Right lobe of liver (tissue), 6 donors: Measurements from ENCODE around the gene GPHA2. TPM values are rescaled to one million over a fixed set of nuclear protein-coding genes. Genes with fewer than 3 reads are reported as not detected.
A peak's percentile ranks its signal among the peaks of the same experiment; 100 is the strongest.

Experiments used
- ATAC-seq, 4 donors: fragments of 200-7000 bp; cut with Tn5 transposase; one replicate each; pipeline ENCODE4 v1.9.1; 2020; ENCODE audit warnings: mild to moderate bottlenecking in 4 of 4, moderate library complexity in 4 of 4
- DNase-seq, 3 donors: peaks; one replicate each; pipeline ENCODE4 v3.0.0-alpha.2; 2020
- H3K27ac ChIP-seq, 3 donors: fragments of 200-600 bp; one replicate each; pipeline ENCODE4 v1.8.0; 2022
- H3K27me3 ChIP-seq, 2 donors: fragments of 200-600 bp; one replicate each; pipeline ENCODE4 v1.8.0; 2022
- H3K36me3 ChIP-seq, 4 donors: fragments of 200-600 bp; sonication (generic) in 1 of 4; one replicate each; pipeline versions ENCODE4 v1.5.1 to v1.8.0; 2017 to 2022; ENCODE audit warnings: control low read depth in 1 of 4
- H3K4me1 ChIP-seq, 4 donors: fragments of 200-600 bp; sonication (generic) in 1 of 4; one replicate each; pipeline versions ENCODE4 v1.5.1 to v1.8.0; 2017 to 2022; ENCODE audit warnings: control low read depth in 1 of 4
- H3K4me3 ChIP-seq, 3 donors: fragments of 200-600 bp; one replicate each; pipeline ENCODE4 v1.8.0; 2022
- H3K9me3 ChIP-seq, 4 donors: fragments of 200-600 bp; sonication (generic) in 1 of 4; one replicate each; pipeline versions ENCODE4 v1.5.1 to v1.8.0; 2017 to 2022; ENCODE audit warnings: control low read depth in 1 of 4
- POLR2A ChIP-seq: fragments of 450-650 bp; IDR thresholded peaks from one replicate; pipeline ENCODE4 v1.6.1; 2017; ENCODE audit warnings: antibody characterized with exemption, mild to moderate bottlenecking
- WGBS: methylation state at CpG from one replicate; pipeline ENCODE4 v1.1.6; 2018; ENCODE audit warnings: low coverage, low lambda C conversion rate; ENCODE audit not compliant: insufficient coverage; ENCODE audit errors: missing lambda C conversion rate; 5-methylcytosine and 5-hydroxymethylcytosine counted together
- intact Hi-C, 2 donors: fragments of 100-400 bp; cut with DNase I; formaldehyde crosslinking; loops; one replicate each; pipeline versions ENCODE4 v1.11.2 to v1.14.1; 2022
- total RNA-seq, 6 experiments: library from RNA; depleted of rRNA in 2 of 6; stranded (reverse); fragments of >200 nt in 2 of 6; fragmentation: NEBNext Ultra II Directional in 3 of 6; extraction: Animal tissue kit (Norgen Biotek cat#: 25700) in 3 of 6; gene quantifications; one replicate each; pipeline versions ENCODE4 v1.1.0 to v1.2.4, GENCODE V29; 2016 to 2023
- TF ChIP-seq, protein P1 (sequence below), 4 donors: fragments of 200-600 bp in 3 of 4; fragments of 450-650 bp in 1 of 4; IDR thresholded peaks; one replicate each; pipeline versions ENCODE4 v1.5.1 to v1.8.0; 2016 to 2022; ENCODE audit warnings: antibody characterized with exemption in 4 of 4, mild to moderate bottlenecking in 2 of 4
- donor health status: DM: no; HTN: yes; CAD: no.
- donor health status: DM: no; HTN: no; CAD: no.
- donor health status: DM: no; HTN: no; CAD: no.
- donor health status: DM: no; HTN: yes; CAD: no.
- donor health status: DM: no; HTN: yes; CAD: no.

The GPHA2 gene
- total RNA-seq, 6 experiments from 2014 or later: 0.46 TPM; not detected in 5

DNA sequence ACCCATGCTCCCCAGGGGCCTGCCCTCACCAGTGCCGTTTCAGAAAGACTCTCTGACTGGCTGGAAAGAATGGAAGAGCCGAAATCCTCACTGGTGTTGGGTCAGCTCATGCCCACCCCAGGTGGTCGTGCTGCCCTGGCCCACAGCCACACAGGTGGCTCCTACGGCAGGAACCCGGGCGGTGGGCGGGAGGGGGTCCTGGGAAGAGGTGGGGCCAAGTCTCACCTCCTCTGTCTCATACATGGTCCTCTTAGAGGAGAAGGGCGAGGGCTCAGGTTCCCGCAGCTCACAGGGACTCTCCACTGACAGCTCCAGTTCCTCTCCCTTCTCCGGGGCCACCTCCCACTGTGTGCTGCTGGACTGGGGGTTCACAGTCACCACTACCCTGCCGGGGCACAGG lies 26.9 kb downstream of the GPHA2 start:
- no peaks in the 10 kb centered on the region for H3K9me3 ChIP-seq
- H3K27ac ChIP-seq: no peak overlapping the region
- H3K4me1 ChIP-seq: no peaks in the 10 kb centered on the region
- WGBS: 57% methylated on average over 3 of the region's 11 CpGs
- H3K36me3 ChIP-seq: peaks cover 5 to 82% (median 36%) of the 10 kb centered on the region in 4 donors
- no peak for TF ChIP-seq POLR2A
- TF ChIP-seq, protein P1, sequence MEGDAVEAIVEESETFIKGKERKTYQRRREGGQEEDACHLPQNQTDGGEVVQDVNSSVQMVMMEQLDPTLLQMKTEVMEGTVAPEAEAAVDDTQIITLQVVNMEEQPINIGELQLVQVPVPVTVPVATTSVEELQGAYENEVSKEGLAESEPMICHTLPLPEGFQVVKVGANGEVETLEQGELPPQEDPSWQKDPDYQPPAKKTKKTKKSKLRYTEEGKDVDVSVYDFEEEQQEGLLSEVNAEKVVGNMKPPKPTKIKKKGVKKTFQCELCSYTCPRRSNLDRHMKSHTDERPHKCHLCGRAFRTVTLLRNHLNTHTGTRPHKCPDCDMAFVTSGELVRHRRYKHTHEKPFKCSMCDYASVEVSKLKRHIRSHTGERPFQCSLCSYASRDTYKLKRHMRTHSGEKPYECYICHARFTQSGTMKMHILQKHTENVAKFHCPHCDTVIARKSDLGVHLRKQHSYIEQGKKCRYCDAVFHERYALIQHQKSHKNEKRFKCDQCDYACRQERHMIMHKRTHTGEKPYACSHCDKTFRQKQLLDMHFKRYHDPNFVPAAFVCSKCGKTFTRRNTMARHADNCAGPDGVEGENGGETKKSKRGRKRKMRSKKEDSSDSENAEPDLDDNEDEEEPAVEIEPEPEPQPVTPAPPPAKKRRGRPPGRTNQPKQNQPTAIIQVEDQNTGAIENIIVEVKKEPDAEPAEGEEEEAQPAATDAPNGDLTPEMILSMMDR (IDR thresholded peaks at IDR 0.05): no peak
- no peak for ATAC-seq
- no peak overlapping the region for H3K4me3 ChIP-seq
- intact Hi-C loops: no loop called here
- DNase-seq: no peak
- H3K27me3 ChIP-seq: no peaks in the 10 kb centered on the region

DNA sequence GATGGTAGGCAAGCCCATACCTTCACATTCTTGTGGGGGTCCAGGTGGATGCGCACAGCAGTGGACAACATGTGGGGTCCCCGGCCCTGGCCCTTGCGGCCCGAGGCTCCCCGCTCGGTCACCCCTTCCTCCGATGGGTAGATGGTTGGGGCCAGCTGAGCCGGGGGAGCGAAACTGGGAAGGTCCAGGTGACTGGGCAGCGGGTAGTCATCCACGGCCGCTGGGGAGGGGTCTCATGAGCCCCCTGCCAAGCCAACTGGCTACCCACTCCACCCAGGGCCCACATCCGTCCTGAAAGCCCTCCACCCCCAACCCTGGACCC lies 29.4 kb downstream of the GPHA2 start:
- intact Hi-C loops: no loop called here
- WGBS: no CpG with 5 or more reads among the region's 13 CpGs
- Histone ChIP-seq H3K9me3 (no peaks in the 10 kb centered on the region), H3K4me1 (no peaks in the 10 kb centered on the region), H3K27ac (no peak overlapping the region), H3K4me3 (no peak overlapping the region), H3K36me3 (peaks cover 0 to 82% (median 33%) of the 10 kb centered on the region in 4 donors), H3K27me3 (no peaks in the 10 kb centered on the region)
- TF ChIP-seq, protein P1 (IDR thresholded peaks at IDR 0.05): no peak
- no peak for TF ChIP-seq POLR2A
- ATAC-seq (no peak), DNase-seq (peak in 1 of 3 donors; percentile 48)

DNA sequence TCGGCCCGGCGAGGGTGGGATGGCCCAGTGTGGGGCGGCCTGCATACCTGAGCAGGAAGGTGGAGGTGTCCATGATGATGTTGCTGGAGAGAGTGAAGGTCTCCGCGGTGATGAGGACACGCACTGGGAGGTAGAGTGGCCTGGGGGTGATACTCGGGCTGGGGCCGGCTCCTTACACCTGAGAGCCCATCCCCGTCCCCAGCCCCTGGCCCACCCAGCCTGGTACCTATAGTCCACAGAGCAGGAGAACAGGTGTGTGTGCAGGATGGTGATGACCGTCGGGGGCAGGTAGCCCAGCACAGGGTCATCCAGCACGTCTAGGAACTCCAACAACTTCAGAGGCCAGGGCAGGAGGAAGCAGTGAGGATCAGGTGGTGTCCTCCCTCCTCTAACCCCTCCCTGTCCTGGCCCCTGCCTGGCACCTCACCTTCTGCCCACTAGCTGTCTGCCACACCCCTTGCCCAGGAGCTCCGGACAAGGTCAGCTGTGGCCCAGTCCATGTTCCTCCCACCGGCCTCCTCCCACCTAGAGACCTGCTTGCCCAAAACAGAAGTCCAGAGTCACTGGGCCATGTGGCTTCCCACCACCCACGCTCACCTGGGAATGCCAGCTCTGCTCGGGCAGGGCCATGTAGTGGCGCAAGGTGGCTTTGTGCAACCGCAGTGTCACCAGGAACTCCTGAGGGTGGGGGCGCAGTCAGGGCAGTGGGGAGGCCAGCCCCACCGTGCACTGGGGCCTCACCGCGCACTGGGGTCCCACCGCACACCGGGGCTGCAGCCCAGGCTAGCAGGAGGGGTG lies 30.0 kb downstream of the GPHA2 start:
- DNase-seq: peak in 1 of 3 donors; percentile 47
- peaks cover 0 to 82% (median 34%) of the 10 kb centered on the region in 4 donors for H3K36me3 ChIP-seq
- TF ChIP-seq, protein P1 (IDR thresholded peaks at IDR 0.05): no peak
- no peak for TF ChIP-seq POLR2A

DNA sequence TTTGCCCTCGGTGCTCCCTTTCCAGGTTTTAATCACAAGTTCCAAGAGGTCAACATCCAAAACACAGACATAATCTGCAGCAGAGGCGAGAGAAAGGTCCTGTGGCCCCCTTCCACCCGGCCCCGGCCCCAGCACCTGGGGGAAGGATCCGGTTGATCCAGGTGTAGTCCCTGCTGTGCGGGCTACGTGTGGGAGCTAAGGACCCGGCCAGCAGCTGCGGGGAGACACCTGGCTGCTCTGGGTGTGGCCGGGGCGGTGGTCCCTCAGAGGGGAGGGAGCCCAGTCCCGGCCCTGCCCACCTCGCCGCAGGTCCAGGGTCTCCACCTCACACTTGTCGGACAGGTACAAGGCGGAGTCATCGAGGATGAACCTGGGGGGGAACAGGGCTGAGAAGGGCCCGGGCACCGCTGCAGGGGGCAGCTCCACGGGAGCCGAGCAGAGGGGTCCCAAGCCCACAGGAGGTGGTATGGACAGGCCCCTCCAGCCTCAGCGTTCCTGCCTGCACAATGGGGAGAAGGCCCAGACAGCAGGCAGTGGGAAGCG lies 32.3 kb downstream of the GPHA2 start:
- H3K4me3 ChIP-seq: no peak overlapping the region
- H3K9me3 ChIP-seq: no peaks in the 10 kb centered on the region
- H3K4me1 ChIP-seq: no peaks in the 10 kb centered on the region
- TF ChIP-seq POLR2A: no peak
- TF ChIP-seq, protein P1 (IDR thresholded peaks at IDR 0.05): no peak
- H3K27ac ChIP-seq: no peak overlapping the region
- peaks cover 0 to 77% (median 30%) of the 10 kb centered on the region in 4 donors for H3K36me3 ChIP-seq
- DNase-seq (no peak), ATAC-seq (no peak)
- intact Hi-C loops: no loop called here
- no peaks in the 10 kb centered on the region for H3K27me3 ChIP-seq
- WGBS: no CpG with 5 or more reads among the region's 23 CpGs

More for the DNA sequence above, 30.0 kb downstream of the GPHA2 start:
- peak in 1 of 4 donors; percentile 30 for ATAC-seq
- Histone ChIP-seq H3K27ac (no peak overlapping the region), H3K4me1 (no peaks in the 10 kb centered on the region), H3K4me3 (no peak overlapping the region), H3K9me3 (no peaks in the 10 kb centered on the region), H3K27me3 (no peaks in the 10 kb centered on the region)
- intact Hi-C loops: no loop called here
- WGBS: 73% methylated on average over 3 of the region's 25 CpGs
